Ovary (tissue), 3 donors: ENCODE results near the gene SGCA.

Experiments
- EP300 ChIP-seq: sonication (generic); formaldehyde crosslinking; IDR thresholded peaks from one replicate; pipeline ENCODE4 v1.6.1; 2017; ENCODE audit warnings: antibody characterized with exemption
- POLR2A ChIP-seq: fragments of 450-650 bp; IDR thresholded peaks from one replicate; pipeline ENCODE4 v1.6.1; 2017; ENCODE audit warnings: antibody characterized with exemption, mild to moderate bottlenecking, moderate library complexity
- TF ChIP-seq, protein P1 (sequence below), 3 donors: fragments of 450-650 bp in 2 of 3; fragments of 200-600 bp in 1 of 3; IDR thresholded peaks; one replicate each; pipeline versions ENCODE4 v1.5.1 to v1.8.0; 2016 to 2022; ENCODE audit warnings: antibody characterized with exemption in 3 of 3, mild to moderate bottlenecking in 1 of 3
- donor health status: DM: no; HTN: no; CAD: no.

DNA sequence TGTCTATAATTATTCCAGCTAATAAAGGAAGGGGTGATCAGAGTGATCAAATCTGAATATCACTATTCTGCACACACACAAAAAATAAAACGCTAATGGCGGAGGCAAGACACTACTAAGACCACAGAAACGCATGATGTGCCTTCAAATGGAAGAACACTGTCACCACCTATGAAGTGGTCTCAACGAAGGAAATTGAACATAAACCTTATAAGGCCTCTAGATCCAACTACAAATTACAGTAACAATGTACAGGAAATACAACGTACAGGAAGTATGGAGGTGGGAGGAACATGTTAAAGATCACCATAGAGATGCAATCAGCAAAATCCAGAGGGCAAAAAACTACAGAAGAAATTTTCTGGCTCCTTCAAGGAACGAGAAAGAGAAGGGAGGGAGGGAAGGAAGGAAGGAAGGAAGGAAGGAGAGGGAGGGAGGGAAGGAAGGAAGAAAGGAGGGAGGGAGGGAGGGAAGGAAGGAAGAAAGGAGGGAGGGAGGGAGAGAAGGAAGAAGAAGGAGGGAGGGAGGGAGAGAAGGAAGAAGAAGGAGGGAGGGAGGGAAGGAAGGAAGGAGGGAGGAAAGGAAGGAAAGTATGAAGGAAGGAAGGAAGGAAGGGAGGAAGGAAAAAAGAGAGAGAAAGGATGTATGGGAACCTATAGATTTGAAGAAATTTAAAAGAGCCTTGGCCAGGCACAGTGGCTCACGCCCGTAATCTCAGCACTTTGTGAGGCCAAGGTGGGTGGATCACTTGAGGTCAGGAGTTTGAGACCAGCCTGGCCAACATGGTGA, 3.1 kb upstream of the SGCA start:
- TF ChIP-seq, protein P1, sequence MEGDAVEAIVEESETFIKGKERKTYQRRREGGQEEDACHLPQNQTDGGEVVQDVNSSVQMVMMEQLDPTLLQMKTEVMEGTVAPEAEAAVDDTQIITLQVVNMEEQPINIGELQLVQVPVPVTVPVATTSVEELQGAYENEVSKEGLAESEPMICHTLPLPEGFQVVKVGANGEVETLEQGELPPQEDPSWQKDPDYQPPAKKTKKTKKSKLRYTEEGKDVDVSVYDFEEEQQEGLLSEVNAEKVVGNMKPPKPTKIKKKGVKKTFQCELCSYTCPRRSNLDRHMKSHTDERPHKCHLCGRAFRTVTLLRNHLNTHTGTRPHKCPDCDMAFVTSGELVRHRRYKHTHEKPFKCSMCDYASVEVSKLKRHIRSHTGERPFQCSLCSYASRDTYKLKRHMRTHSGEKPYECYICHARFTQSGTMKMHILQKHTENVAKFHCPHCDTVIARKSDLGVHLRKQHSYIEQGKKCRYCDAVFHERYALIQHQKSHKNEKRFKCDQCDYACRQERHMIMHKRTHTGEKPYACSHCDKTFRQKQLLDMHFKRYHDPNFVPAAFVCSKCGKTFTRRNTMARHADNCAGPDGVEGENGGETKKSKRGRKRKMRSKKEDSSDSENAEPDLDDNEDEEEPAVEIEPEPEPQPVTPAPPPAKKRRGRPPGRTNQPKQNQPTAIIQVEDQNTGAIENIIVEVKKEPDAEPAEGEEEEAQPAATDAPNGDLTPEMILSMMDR (IDR thresholded peaks at IDR 0.05), result no peak
- TF ChIP-seq EP300 (no peak), POLR2A (no peak)
